22Rv1 (cell line): ENCODE measurements around the gene ST8SIA5.

Experiments
- H3K27ac ChIP-seq: fragments of 450-650 bp; 2 replicates; pipeline ENCODE4 v1.5.1; 2017
- CTCF ChIP-seq: fragments of 450-650 bp; IDR thresholded peaks from 2 replicates; pipeline ENCODE4 v1.5.1; 2017; ENCODE audit warnings: mild to moderate bottlenecking
- ZFX ChIP-seq: fragments of 450-650 bp; IDR thresholded peaks from 2 replicates; pipeline ENCODE4 v1.6.1; 2017; ENCODE audit warnings: antibody characterized with exemption, borderline replicate concordance

ST8SIA5 gene

GRCh38 chr18:46696702-46697101 is 60.2 kb downstream of the ST8SIA5 start:
- TF ChIP-seq ZFX (no peak), CTCF (no peak)
- H3K27ac ChIP-seq: no peak overlapping the region

GRCh38 chr18:46696268-46696667 is 60.6 kb downstream of the ST8SIA5 start:
- H3K27ac ChIP-seq: no peak overlapping the region
- TF ChIP-seq CTCF: no peak
- TF ChIP-seq ZFX: no peak

GRCh38 chr18:46693996-46694395 is 62.9 kb downstream of the ST8SIA5 start:
- H3K27ac ChIP-seq: no peak overlapping the region
- TF ChIP-seq ZFX: no peak
- TF ChIP-seq CTCF: no peak

- no peak for TF ChIP-seq CTCF
- H3K27ac ChIP-seq: no peak overlapping the region
These were observed 67.9 kb downstream of the ST8SIA5 start for GRCh38 chr18:46688853-46689525.

GRCh38 chr18:46686186-46686585 is 70.7 kb downstream of the ST8SIA5 start:
- no peak overlapping the region for H3K27ac ChIP-seq
- TF ChIP-seq CTCF: no peak
- TF ChIP-seq ZFX: no peak

- no peak overlapping the region for H3K27ac ChIP-seq
- TF ChIP-seq ZFX: no peak
- TF ChIP-seq CTCF: no peak
These were observed 73.6 kb downstream of the ST8SIA5 start for GRCh38 chr18:46683252-46683651.

GRCh38 chr18:46680784-46681695 is 75.8 kb downstream of the ST8SIA5 start:
- no peak overlapping the region for H3K27ac ChIP-seq

More at GRCh38 chr18:46680784-46681695, 75.8 kb downstream of the ST8SIA5 start:
- TF ChIP-seq CTCF: no peak
